Glomerular visceral epithelial cell (primary cell): ENCODE data around the gene HS2ST1.

Source experiments
- DNase-seq: peaks from one replicate; pipeline ENCODE4 v3.0.0-alpha.2; 2016; ENCODE audit errors: extremely low spot score

Gene HS2ST1

DNA sequence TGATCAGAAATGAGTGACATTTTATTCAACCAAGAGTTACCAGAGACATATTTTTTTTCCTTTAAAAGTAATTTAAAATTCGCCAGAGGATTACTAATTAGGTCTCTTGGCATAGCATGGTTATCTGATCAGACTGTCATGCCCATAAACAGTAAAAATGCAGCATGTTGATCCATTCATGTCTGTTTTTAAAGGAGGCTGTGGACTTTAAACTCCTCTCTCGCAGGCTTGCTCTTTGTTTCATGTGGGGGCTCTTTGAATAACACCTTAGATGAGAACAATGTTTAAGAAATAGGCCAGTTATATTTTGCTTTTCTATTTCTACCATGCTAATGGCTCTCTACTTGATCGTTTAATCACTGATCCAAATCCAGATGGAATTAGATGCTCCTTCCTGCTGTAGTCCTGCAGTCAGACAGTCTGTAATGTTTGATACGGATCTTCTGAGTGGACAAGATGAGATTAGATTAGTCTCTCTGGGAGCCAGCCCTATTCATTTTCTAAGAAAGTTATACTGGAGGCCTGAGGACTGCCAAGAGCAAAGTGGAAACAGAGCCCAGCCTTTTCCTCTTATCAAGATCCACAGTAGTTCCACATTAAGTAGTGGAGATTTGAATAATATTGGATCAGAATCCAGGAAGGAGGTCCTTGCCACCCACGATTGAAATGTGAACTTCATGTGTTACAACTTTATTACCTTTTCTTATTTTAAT is 197.4 kb downstream of the HS2ST1 start:
- no peak for DNase-seq

GRCh38 chr1:87113313-87113712 is 198.9 kb downstream of the HS2ST1 start:
- peak; percentile 88 for DNase-seq

GRCh38 chr1:87115317-87115890 is 201.0 kb downstream of the HS2ST1 start:
- DNase-seq, result peak; percentile 84

GRCh38 chr1:87115891-87116290 is 201.5 kb downstream of the HS2ST1 start:
- no peak for DNase-seq

DNA sequence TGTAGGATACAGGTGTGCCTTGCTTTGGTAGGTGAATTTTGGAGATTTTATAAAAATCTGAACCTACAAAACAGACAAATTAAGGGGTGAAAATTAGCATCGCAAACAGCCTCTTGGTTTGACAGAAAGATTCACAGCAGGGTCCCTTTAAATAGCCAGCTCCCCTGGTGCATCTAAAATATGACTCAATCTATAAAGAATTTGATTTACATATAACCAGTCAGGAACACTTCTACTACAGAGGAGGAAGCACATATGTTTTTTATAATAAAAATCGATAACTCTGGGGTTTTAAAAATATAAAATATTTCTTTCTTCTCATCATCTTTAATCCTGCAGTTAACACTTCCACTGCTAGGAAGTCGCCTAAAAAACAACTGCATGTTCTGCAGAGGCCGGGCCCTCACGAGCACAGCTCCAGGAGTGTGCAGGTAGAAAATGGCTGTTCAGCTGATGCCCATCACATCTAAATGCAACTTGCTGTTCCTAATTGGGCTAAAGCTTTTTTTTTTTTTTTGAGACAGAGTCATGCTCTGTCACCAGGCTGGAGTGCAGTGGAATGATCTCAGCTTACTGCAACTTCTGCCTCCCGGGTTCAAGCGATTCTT is 203.4 kb downstream of the HS2ST1 start:
- DNase-seq, result peak; percentile 41

GRCh38 chr1:87119541-87120140 is 205.2 kb downstream of the HS2ST1 start:
- no peak for DNase-seq

DNA sequence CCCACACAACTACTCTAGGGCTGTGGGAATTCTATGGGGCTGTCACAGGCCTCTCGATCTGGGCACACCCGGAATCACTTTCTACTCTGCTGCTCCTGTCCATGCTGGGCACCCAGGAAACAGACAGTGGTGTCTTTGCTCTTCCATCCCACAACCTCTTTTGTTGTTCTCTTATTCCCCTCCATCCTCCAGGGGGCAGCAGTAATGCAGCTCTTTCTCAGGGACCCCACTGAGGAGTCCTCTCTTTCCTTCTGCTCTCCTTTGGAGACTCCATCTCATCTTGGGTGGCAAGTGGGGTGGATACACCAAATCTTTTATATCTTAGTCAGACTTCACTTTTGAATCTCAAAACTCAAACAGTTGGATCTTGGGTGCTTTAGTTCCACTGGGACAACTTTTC is 206.3 kb downstream of the HS2ST1 start:
- DNase-seq, result no peak

DNA sequence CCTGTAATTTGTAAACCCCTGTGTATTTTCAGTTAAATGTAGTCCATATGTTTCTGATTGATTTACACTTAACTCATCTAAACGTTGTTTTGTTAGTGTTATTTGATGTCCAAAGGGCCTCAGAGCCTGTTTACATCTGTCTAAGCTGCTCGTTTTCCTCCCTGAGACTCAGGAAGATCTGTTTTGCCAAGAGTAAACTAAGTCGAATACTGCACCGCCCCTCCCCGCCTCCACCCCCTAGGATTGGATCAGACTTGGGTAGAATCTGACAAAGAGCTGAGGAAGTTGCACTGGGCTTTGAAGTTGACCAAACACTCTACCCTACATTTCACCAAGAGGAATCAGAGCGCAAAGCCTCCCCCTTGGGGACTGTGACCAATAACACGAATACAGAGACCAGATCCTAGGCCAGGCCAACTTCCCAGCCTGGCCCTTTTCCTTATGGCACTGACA is 207.3 kb downstream of the HS2ST1 start:
- DNase-seq, result no peak

- no peak for DNase-seq
Measured at GRCh38 chr1:87122243-87122642, 207.8 kb downstream of the HS2ST1 start.

DNA sequence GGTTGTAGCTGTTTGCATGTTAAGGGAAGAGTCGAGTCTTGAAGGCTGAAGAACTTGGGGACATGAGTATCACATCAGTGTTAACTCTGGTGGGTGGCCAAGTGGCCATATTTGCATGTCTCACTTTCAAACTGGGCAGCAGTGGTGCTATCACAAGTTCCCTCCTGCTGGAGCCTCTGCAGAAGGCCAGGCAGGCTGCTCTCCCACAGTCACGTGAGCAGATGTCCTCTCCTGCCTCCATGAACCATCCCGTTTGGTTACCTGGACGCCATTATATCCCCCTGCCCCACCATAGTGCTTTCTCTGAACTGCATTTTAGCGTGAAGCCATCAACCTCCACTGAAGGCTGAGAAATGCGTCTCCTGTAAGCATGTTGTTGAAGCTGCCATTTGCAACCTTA is 209.2 kb downstream of the HS2ST1 start:
- DNase-seq, result no peak

DNA sequence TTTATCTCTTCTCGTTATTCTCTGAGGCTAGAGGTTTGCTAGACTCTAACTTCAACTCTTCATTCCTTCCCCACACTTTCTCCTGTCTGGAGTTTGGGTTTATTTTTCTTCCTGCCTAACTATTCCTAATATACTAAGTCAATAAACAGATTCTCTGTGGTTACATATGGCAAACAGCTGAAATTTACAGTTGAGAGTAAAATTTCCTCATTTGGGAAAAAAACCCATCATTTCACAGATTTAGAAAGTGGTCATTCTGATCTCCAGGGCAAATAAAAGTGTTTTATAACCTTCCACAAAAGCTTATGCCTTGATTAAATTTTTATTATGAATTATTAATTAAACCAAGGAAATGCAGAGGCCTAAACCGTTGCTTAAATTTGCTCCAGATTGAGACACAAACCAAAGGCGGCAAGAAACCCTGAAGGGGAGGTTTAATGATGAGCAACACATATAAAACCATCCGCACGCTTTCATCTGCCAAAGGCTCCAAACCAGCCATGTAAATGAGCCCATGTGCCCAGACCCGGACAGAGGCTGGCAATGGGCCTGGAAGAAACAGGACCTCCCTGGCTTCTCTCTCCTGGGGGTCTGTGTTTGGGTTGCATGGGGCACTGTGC is 212.6 kb downstream of the HS2ST1 start:
- no peak for DNase-seq

- no peak for DNase-seq
Measured at GRCh38 chr1:87127581-87127980, 213.1 kb downstream of the HS2ST1 start.

- no peak for DNase-seq
Measured at GRCh38 chr1:87129038-87129437, 214.6 kb downstream of the HS2ST1 start.

GRCh38 chr1:87129606-87130005 is 215.2 kb downstream of the HS2ST1 start:
- DNase-seq, result no peak

- no peak for DNase-seq
Measured at GRCh38 chr1:87130438-87130837, 216.0 kb downstream of the HS2ST1 start.

DNA sequence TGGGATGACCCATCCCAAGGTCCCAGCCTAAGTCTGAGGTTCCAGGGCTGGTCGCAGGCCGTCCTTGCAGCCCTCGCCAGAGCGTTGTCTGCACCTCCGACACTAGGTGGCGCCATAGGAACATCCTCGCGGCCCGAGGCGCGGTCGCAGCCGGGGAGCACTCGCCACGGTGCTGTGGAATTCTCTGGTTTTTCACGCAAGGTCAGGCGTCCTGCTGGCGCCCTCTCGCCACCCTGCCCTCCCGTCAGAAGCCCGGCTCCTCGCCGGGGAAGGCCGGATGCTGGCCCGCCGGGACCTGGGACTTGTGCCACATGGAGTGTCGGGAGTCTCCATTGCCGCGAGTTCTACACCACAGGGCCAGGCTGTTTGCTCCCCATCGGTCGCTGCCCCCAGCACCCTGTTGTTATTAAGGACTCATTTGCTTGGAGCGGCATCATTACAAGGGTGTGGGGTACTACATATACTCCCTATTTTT is 217.4 kb downstream of the HS2ST1 start:
- peak; percentile 81 for DNase-seq

DNA sequence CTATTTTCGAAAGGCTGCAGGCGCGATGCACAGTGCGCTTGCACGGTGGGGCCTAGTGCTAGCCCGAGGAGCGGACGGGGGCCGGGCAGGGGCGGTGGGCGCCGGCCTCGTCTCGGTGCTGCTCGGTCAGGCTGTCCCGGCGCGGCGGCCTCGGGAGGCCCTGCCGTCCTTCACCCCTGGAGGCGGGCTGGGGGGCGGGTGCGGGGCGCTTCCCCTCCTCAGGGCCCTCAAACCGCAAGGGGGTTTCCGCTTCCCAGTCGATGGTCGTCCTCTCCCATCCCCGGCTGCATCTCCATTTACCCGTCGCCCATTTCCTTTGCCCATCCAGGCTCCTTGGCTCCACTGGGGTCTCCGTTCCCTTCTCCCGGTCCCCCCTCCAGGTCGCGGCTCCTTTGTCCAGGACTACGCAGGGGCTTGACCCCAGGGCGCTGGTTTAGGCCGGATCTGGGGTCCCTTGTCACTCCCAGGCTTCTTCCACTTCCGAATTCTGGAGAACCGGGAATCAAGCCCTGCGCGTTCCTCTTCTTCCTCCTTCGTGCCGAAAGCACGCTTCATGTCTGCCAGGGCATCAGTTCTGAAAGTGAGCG is 217.9 kb downstream of the HS2ST1 start:
- DNase-seq, result no peak

DNA sequence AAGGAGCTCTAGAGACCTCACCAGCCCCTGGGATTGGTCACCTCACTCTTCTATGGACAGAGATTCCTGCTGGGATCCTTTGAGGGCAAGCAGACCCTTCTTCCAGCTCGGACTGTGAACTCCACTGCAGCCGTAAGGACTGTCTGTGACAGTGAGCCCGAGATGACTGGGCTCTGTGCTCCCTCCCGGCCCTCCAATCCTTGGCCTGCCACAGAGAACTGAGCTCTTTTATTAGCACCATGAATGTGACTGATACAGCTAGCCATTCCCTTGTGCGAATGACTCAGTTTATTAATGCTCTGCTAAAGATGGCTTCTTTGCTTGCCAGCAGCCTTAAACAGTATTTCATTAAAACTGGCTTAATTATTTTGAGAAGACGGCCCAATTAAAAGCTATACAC is 219.6 kb downstream of the HS2ST1 start:
- DNase-seq, result no peak

DNA sequence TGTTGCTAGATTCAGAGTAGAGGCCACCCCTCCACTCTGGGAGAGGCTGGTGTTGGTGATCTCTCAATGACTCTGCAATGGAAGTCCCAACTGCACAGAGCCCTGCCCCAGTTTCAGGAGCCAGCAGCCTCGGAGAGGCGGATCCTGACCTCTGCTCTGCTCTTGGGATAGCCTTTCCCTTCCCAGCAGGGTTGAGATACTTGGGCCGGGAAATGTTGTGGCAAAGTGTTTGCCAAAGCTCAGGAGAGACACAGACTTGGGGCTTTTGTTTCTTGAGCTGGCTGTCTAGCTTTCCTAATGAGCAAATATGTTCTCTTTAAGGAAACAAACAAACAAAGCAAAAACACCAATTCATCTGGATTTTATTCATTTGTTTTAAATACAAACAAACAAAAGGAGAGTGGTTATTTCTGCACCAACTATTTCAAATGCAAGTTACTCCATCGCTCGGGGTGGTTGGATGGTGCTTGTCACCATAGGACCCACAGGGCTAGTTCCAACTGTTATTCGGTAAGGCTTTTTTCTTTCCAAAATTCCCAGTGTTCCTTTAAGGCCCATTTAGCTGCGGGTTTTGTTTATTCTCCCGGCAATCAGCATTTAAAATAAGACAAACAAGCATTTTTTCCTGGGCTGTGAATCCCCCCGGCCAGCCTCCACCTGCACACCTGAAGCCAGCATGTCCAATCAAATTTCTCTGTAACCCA is 220.3 kb downstream of the HS2ST1 start:
- DNase-seq, result no peak

DNA sequence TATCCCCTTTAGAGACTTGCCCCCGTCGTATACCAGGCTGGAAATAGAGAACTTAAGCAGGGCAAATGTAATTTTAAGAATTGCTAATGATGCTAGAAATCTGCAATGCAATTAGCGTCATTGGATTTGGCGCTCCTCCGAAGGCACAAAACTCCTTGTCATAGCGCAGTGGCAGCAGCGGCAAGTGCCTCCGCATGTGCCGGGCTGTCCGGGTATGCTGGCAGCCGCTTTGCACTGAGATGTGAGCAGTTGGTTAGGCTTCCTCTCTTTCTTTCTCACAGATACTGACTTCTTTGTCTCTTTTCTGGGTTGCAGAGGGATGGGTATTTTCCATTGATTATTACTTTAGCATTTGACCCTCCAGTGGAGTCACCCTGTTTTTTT is 220.9 kb downstream of the HS2ST1 start:
- no peak for DNase-seq

DNA sequence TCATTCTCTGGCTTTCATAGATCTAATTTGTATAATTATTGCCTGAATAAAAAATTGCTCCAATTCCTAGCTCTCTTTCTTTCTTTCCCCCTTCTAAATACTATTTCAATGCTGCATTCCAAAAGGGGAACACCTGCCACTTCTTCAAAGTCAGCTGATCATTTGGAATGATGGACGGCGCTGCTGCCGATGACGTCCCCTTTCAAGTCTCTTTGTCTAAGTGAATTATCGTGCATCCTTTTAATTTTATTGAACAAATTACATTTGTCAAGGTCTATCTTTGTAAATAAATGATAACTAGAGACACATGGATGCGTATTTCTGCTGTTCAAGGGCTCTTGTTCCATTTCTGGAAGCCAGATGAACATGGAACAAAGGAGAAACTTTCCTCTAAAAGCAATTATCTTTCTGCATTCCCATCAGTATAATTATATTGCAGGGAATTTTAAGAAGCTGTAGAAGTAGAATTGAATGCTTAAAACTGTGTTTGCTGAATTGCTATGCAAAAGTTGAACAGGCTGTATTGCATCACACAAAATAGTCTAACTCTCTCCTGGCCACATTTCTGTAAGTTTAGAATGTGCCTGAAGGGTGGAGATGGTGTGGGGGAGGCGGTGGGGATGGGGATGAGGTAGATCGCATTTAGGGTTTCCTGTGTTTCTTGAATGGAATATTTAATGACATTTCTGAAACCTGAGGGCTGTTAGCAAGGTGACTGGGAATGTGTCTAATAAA is 222.3 kb downstream of the HS2ST1 start:
- DNase-seq, result no peak
